ENCODE data around the gene MST1R.
"Not testable (repeated sequence)": the region's sequence is repeated elsewhere in the genome, so short reads cannot be mapped to it uniquely, and the experiment has no call there.

The MST1R gene

GRCh38 chr3:49903451-49904424, at the start of gene MST1R:
Gene MST1R (minus strand): TSS chr3:49903873. CDS start chr3:49903609, 264 bp downstream.
- peak; percentile 72 for DNase-seq (ENCODE audit: low spot score)

GRCh38 chr3:49952924-49953323, 49.3 kb upstream of the MST1R start:
- no peak for DNase-seq (ENCODE audit: low spot score)

DNA sequence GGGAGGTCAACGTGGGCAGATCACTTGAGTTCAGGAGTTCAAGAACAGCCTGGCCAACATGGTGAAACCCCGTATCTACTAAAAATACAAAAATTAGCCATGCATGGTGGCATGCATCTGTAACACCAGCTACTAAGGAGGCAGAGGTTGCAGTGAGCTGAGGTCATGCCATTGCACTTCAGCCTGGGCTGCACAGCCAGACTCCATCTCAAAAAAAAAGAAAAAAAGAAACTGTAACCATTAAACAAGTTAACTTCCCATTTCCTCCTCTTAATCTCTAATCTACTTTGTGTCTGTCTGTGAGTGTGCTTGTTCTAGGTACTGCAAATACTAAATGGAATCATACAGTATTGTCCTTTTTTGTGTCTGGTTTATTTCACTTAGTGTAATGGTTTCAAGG, 39.0 kb upstream of the MST1R start:
- DNase-seq (ENCODE audit: low spot score), result no peak

- no peak for DNase-seq (ENCODE audit: low spot score)
Observed at GRCh38 chr3:49940667-49941249, 37.1 kb upstream of the MST1R start.

DNA sequence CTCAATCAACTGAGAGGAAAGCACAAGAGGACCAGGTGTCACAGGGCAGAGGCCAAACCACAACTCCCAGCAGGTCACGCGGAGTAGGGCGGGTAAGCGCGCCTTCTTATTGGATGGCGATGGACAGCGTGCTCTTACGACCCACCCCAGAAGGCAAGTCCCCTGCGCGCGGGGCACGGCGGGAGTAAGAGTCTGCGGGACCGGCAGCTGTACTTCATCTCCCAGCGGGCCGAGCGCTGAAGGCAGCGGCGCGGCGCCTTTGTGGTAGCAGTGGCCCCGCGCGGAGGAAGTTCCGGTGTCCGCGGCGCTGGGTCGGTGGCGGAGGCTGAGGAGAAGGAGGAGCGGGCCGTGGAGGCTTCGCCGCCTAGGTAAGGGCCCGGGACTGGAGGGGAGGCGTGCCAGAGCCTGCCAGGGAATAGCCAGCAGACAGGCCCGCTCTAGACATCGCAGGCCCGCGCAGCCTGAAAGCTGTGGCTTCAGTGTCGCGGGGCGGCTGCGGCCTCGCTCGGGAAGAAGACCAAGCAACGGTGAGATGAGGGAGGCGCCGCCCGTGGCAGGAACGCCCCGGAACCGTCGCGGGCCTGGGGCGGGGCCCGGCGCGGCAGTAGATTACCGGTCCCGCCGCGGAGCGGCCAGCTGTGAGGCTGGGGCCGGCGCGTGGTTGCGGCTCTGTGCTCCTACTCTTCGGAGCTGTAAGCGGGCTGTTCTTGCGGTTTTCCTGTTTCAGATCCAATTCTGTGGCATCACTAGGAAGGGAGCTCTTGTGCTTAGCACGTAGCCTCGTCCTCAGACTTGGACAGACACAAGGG, 36.4 kb upstream of the MST1R start, which contains the start of gene RBM6:
RBM6 (plus strand) TSS at position 293 of the 809 bp plus-strand sequence. CDS start 22,492 bp downstream, outside the sequence.
- peak; percentile 96 for DNase-seq (ENCODE audit: low spot score)

DNA sequence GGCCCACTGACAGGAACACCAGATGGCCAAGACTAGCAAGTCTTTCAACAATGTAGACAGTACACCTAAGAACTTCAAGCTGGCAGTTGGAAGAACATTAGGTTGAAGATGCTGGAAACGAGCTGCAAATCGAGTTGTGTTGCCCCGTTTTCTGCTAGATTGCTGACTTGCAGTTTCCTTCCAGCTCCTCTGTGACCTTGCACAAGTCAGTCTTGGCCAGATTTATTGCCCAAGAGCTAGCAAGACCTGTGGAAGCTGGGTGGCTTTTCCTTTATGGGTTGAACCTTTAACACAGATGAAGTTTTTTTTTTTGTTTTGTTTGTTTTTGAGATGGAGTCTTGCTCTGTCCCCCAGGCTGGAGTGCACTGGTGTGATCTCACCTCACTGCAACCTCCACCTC, 33.4 kb upstream of the MST1R start:
- no peak for DNase-seq (ENCODE audit: low spot score)

GRCh38 chr3:49932281-49932680, 28.6 kb upstream of the MST1R start:
- DNase-seq (ENCODE audit: low spot score), result not testable (repeated sequence)

DNA sequence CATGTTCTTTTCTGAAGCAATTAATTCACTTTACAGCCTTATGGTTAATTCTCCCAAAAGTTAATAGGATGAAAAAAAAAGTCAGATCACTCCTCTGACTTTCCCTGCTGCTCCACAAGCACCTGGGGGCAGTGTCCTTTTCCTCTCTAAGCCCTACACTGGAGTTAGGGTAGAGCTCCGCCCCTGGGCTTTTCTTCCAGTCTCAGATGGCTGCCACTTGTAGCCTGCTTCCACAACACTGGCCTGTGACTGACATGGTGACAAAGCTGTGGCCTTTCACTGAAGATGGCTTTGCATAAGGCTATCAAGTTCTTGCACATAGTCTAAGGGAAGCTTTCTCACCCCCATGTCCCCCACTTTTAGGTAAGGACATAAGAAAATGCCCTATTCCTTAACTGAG, 27.2 kb upstream of the MST1R start:
- peak; percentile 60 for DNase-seq (ENCODE audit: low spot score)

DNA sequence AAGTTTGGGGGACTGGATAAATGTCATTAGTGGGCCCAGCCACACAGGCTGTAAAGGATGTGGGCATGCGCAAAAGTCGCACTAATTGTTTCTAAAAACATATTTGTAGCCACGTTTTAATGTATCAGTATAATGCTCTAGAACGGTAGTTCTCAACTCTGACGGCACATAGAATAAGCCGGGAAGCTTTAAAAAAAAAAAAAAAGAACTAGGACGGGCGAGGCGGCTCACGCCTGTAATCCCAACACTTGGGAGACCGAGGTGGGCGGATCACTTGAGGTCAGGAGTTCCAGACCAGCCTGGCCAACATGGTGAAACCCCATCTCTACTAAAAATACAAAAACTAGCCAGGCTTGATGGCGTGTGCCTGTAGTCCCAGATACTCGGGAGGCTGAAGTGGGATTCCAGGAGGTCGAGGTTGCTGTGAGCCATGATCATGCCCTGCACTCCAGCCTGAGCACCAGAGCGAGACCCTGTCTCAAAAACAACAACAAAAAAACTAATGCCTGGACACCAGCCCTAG, 26.6 kb upstream of the MST1R start:
- DNase-seq (ENCODE audit: low spot score), result no peak

GRCh38 chr3:49929291-49930167, 25.9 kb upstream of the MST1R start, which contains the start of gene MON1A:
Gene MON1A (minus strand): TSS chr3:49929811. CDS start chr3:49913346, 16,465 bp downstream.
- DNase-seq (ENCODE audit: low spot score), result peak; percentile 81

DNA sequence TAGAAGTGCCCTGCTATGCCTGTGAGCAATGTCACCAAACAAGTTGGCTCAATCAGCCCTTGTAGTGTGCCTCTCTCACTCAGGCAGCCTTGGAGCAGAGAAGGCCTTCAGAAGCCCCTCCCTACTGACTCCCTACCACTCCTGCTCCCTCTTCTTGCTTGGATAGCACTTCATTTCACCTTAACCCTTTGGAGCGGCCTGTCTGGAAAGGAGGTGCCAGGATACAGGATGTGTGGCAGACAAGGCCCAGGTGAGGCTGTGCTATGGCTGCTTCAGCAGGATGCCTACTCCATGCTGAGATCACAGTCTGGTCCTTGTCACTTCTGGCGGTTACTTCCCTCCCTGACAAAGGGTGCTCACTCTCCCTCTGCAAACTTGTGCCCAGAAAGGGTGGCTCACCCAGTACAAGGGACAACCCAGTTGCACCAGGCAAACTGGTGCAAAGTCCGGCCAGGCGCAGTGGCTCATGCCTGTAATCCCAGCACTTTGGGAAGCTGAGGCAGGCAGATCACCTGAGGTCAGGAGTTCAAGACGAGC, 24.9 kb upstream of the MST1R start:
- DNase-seq (ENCODE audit: low spot score), result no peak

DNA sequence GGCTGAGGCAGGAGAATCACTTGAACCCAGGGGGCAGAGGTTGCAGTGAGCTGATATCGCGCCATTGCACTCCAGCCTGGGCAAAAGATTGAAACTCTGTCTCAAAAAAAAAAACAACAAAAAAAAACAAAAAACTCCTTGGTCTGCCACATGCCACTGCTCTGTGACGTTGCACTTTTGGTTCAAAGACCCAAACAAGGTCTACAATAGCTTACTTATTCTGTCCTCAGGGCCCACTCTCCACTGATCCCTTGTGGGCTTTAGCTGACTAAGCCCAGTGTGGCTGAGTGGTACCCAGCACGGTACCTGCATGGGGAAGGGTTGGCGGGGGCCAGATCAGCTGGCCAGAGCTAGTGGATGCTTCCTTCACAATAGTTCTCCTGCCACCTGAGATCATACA, 24.1 kb upstream of the MST1R start:
- DNase-seq (ENCODE audit: low spot score), result no peak

DNA sequence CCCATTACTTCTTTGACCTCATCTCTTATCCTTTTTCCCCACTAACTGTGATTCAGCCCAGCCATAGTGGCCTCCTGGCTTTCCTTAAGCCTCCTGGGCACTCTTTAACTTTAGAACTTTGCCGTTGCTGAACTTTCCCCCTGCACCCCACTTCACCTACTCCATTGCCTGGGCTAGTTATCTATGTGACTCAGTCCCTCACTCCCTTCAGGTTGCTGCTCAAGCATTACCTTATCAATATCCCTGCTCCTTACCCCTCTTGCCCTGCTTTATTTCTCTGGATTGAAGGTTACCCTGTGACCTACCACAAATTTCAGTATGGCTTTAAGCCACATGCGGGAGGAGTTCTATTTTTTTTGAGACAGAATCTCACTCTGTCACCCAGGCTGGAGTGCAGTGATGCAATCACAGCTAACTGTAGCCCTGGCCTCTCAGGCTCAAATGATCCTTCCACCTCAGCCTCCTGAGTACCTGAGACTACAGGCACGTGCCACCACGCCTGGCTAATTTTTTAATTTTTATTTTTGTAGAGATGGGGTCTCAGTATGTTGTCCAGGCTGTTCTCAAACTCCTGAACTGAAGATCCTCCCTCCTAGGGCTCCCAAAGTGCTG, 22.6 kb upstream of the MST1R start:
- DNase-seq (ENCODE audit: low spot score), result no peak

GRCh38 chr3:49925485-49925884, 21.8 kb upstream of the MST1R start:
- DNase-seq (ENCODE audit: low spot score), result no peak

DNA sequence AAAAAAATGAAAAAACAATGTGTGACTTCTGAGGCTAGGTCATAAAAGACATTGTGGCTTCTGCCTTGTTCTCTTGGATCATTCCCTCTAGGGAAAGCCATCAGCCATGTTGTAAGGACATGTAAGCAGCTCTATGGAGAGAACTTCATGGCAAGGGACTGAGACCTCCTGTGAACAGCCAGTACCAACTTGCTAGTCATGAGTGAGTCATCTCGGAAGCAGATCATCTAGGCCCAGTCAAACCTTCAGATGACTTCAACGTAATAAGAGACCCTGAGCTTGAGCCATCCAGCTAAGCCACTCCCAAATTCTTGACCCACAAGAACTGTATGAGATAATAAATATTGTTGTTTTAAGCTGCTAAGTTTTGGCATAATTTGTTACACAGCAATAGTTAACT, 21.0 kb upstream of the MST1R start:
- no peak for DNase-seq (ENCODE audit: low spot score)

DNA sequence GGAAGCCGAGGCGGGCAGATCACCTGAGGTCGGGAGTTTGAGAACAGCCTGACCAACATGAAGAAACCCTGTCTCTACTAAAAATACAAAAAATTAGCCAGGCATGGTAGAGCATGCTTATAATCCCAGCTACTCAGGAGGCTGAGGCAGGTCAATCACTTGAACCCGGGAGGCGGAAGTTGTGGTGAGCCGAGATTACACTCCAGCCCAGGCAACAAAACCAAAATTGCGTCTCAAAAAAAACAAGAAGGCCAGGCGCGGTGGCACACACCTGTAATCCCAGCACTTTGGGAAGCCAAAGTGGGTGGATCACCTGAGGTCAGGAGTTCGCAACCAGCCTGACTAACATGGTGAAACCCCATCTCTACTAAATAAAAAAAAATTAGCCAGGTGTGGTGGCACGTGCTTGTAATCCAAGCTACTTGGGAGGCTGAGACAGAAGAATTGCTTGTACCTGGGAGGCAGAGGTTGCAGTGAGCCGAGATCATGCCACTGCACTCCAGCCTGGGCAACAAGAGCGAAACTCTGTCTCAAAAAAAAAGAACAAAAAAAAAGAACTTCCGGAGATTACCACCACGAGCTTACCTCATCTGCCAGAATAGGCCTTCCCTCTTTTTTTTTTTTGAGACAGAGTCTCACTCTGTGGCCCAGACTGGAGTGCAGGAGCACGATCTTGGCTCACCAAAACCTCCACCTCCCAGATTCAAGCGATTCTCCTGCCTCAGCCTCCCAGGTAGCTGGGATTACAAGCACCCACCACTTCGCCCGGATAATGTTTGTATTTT, 14.3 kb upstream of the MST1R start:
- not testable (repeated sequence) for DNase-seq (ENCODE audit: low spot score)

- no peak for DNase-seq (ENCODE audit: low spot score)
Observed at GRCh38 chr3:49916686-49917085, 13.0 kb upstream of the MST1R start.

GRCh38 chr3:49914906-49915305, 11.2 kb upstream of the MST1R start:
- no peak for DNase-seq (ENCODE audit: low spot score)

DNA sequence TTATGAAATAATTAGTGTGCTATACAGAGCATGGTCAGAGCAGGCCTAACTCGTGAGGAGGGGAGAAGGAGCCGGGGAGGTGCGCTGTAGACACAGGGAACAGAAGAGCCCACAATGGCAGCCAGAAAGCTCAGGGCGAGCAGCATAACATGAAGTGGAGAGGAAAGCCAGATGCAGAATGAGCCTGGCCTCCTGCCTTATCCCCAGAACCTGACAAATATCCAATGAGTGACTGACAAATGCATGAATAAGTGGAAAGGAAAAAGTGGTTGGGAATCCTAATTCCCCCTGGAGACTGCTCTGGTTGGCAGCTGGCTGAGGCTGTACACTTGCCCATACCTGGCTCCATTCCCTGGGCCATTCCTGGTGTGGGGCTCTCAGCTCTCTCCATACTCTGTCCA, 9.2 kb upstream of the MST1R start:
- no peak for DNase-seq (ENCODE audit: low spot score)

Data from HuH-7 (cell line).